DMS153 treated with DMSO at 0.1 percent for 48 hours (cell line): Measurements from ENCODE around the gene KYAT1.

ENCODE experiments used
- DNase-seq: peaks from one replicate; lab custom pipeline; 2025; ENCODE audit not compliant: unreplicated experiment; lab: John Stamatoyannopoulos, UW

KYAT1 gene

GRCh38 chr9:128881884-128882676, at the start of gene KYAT1, which contains the start of gene LRRC8A:
Gene KYAT1 (minus strand): TSS chr9:128881950. CDS start chr9:128845405, 36,545 bp downstream.
Gene LRRC8A (plus strand): TSS chr9:128882133. CDS start chr9:128907165, 25,032 bp downstream.
- DNase-seq = peak; percentile 84

DNA sequence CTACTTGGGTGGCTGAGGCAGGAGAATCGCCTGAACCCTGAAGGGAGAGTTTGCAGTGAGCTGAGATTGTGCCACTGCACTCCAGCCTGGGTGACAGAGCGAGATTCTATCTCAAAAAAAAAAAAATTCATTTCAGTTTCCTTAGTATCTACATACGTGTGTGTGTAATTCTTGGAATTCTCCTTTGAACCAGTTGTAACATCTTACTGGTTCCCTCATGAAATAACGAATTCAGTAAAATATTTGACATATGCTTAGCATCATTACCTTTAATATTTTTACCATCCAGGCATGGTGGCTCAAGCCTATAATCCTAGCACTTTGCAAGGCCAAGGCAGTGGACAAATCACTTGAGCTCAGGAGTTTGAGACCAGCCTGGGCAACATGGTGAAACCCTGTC, 47.8 kb upstream of the KYAT1 start:
- no peak for DNase-seq

GRCh38 chr9:128928624-128929023, 46.9 kb upstream of the KYAT1 start:
- no peak for DNase-seq

- DNase-seq = peak; percentile 69
These were observed 46.1 kb upstream of the KYAT1 start for GRCh38 chr9:128927731-128928411.

DNA sequence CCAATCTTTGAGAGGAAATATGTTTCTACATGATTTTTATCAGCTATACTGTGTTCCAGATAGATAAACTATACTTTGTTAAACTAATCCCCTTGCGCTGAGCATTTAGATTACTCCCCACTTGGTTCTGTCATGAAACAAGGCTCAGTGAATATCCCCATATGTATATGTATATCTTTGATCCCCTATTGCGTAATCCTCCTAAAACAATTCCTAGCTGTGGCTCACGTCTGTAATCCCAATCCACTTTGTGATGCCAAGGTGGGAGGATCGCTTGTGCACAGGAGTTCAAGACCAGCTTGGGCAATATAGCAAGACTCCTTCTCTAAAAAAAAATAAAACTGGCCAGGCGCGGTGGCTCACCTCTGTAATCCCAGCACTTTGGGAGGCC, 41.7 kb upstream of the KYAT1 start:
- DNase-seq = no peak

DNA sequence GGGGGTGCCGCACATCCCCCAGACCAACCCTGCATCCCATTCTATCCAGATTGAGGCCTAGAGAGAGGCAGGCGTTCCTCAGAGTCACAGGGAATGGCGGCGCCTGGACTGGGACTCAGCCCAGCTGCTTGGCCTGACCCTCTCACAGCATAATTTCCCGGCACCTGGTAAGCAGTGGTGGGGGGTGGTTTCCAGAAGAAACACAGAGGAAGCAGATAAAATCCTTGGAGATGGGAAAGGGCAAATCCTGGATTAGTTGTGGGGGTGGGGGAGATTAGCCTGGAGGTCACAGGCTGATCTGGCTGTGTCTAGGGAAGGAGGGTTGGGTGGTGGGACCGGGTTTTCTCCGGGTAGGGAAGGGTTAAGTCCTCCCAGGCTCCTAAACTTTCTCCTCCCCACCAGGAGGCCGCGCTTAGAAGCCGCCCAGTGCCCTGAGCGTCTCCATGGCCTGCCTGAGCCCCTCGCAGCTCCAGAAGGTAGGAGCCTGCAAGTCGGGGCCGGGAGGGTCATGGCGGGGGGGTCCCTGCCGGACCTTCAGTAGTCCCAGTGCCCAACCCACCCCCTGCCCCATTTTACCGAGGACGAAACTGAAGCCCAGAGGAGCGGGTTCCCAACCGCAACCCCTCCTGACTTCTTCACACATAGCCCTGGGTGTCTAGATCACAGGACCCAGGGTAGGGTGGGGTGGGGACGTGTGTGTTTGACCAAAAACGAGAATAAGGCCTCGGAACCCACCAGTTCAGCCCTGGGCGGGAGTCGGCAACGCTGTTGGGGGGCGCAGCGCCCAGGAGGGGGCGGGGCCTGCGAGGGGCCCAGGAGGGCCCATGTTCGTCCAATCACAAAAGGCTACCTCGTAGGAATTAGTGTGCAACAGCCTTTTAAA, 40.4 kb upstream of the KYAT1 start:
- DNase-seq = no peak

DNA sequence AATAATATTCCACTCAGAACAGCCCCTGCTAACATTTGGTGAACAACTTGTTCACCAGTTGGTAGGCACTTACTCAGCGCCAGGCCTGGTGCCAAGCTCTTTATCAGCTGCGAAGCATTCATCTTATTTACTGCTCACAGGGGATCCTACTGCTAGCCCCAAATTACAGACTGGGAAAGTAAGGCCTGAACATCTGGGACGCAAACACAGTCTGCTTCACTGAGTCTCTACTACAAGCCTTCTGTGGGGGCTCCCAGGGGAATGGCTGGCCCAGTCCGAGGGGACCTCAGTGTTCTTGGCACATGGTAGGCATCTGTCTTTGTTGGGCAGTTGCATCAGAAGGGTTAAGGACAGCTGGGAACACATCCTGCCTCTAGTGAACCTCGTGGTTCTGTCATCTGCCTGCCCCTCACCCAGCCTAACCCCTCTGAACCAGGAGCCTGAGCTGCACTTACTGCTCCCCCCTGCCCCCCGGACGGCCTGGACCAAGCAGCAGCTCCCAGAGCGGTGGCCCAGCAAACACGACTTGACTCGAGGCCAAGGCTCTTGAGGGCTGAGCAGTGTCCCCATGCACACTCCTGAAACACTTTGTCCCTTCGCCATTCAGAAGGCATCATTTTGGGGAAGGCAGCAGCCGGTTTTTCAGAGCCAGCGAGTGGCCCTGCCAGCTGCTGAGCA, 38.8 kb upstream of the KYAT1 start, which contains the start of gene PHYHD1:
Gene PHYHD1 (plus strand): TSS at position 602 of the 678 bp plus-strand sequence. CDS start 1,342 bp downstream, outside the sequence.
- DNase-seq = no peak

- DNase-seq = no peak
These were observed 37.8 kb upstream of the KYAT1 start for GRCh38 chr9:128919402-128920089.

GRCh38 chr9:128918921-128919320, 37.2 kb upstream of the KYAT1 start:
- no peak for DNase-seq

DNA sequence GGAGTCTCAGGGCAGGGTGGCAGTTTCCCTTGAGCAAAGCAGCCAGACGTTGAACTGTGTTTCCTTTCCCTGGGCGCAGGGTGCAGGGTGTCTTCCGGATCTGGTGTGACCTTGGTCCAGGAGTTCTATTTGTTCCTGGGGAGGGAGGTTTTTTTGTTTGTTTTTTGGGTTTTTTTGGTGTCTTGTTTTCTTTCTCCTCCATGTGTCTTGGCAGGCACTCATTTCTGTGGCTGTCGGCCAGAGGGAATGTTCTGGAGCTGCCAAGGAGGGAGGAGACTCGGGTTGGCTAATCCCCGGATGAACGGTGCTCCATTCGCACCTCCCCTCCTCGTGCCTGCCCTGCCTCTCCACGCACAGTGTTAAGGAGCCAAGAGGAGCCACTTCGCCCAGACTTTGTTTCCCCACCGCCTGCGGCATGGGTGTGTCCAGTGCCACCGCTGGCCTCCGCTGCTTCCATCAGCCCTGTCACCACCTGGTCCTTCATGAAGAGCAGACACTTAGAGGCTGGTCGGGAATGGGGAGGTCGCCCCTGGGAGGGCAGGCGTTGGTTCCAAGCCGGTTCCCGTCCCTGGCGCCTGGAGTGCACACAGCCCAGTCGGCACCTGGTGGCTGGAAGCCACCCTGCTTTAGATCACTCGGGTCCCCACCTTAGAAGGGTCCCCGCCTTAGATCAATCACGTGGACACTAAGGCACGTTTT, 35.5 kb upstream of the KYAT1 start:
- no peak for DNase-seq

DNA sequence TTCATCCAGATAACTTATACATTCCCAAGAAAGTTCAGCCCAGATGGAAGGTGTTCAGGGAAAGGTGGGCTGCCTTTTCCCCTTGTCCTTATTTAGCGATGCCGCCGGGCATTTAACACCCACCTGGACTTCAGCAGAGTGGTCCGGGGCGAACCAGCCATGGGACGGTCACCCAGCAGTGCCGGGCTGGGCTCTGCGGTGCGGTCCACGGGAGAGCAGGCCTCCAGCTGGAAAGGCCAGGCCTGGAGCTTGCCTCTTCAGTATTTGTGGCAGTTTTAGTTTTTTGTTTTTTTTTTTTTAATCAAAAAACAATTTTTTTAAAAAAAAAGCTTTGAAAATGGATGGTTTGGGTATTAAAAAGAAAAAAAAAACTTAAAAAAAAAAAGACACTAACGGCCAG, 35.0 kb upstream of the KYAT1 start:
- no peak for DNase-seq

DNA sequence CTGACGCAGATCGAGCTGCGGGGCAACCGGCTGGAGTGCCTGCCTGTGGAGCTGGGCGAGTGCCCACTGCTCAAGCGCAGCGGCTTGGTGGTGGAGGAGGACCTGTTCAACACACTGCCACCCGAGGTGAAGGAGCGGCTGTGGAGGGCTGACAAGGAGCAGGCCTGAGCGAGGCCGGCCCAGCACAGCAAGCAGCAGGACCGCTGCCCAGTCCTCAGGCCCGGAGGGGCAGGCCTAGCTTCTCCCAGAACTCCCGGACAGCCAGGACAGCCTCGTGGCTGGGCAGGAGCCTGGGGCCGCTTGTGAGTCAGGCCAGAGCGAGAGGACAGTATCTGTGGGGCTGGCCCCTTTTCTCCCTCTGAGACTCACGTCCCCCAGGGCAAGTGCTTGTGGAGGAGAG, 34.5 kb upstream of the KYAT1 start:
- no peak for DNase-seq

GRCh38 chr9:128913995-128914772, 32.4 kb upstream of the KYAT1 start:
- DNase-seq = no peak

DNA sequence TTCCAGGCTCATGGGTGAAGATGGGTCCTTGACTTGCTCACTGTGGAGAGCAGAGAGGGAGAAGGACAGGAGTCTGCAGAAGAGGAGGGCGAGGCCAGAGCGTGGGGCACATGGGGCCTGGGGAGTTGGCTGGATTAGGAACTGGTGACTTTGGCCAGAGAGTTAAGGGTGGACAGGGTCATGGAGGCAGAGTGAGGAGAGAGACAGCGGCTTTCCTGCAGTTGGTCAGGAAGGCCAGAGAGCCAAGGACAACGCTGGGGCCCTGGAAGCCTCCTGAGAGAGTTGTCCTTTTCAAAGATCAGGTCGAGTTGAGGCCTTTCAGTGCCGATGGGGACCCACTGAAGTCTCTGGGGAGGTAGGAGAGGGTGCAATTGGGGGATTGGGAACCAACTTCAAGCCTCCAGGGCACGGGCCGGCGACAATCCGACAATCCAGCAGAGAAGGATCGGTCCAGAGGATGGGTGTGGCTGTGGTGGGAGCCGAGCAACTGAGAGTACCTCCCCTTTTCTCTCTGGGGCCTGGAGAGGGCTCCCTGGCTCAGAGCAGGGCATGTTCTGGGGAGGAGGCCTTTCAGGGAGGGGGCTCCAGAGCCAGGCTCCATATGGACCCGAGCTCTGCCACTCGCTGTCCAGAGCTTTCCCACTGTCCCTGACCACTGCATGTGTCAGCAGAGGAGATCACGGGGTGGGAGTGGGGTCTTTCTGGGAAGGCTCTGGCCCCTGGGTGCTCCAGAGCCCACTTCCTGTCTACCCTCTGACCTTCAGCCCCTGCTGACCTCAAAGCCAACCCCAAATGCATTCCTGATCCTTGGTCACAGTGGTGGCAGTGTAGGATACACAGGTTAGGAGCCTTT, 31.5 kb upstream of the KYAT1 start:
- DNase-seq = no peak

DNA sequence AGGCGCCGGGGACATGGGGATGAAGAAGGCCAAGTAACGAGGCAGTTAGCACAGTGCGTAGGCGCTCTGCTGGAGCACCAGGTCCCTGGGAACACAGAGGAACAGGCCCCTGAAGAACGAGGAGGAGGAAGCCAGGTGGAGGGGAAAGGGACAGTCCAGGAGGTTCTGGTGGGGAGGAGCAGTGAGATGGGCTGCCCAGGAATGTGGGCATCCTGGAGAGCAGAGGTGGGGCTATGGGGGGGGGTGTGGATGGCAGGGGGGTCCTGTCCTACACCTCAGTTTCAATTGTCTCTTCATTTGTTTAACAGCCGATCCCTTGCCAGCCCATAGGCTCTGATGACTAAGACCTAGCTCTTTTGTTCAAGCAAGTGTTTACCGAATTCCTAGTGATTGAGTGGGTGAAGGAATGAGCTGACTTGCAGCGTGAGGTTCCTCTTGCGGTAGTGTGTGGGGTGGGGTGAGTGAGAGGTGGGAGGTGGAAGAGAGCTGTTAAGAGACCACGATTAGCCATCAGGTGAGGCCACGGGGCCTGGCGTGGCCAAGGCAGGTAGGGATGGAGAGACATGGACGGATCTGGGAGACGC, 30.6 kb upstream of the KYAT1 start:
- no peak for DNase-seq

GRCh38 chr9:128911529-128912035, 29.8 kb upstream of the KYAT1 start:
- no peak for DNase-seq

DNA sequence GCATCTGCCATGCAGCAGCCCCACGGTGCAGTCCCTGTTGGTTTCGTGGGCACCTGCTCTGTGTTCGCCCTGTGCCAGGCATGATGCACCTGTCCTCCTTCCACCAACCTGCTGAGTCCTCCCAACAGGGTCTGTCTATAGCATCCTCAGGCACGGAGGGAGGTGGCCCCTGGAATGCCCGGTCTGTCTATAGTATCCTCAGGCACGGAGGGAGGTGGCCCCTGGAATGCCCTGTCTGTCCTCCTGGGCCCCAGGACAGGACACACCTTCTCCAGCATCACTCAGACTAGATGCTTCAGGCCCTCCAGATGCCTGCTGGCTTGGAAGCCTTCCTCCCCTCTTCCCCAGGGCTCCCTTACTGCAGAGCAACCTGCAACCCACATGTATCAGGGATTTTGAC, 29.2 kb upstream of the KYAT1 start:
- DNase-seq = no peak
